HG03469 (cell line): Measurements from ENCODE around the gene LYG1.
"Not testable (repeated sequence)": the region's sequence is repeated elsewhere in the genome, so short reads cannot be mapped to it uniquely, and the experiment has no call there.

ENCODE experiments used
- ATAC-seq: cut with Tn5 transposase; IDR thresholded peaks from one replicate; pipeline ENCODE4 v1.9.1; 2021; ENCODE audit warnings: mild to moderate bottlenecking, moderate library complexity, moderate number of reproducible peaks; ENCODE audit not compliant: unreplicated experiment

Gene LYG1

DNA sequence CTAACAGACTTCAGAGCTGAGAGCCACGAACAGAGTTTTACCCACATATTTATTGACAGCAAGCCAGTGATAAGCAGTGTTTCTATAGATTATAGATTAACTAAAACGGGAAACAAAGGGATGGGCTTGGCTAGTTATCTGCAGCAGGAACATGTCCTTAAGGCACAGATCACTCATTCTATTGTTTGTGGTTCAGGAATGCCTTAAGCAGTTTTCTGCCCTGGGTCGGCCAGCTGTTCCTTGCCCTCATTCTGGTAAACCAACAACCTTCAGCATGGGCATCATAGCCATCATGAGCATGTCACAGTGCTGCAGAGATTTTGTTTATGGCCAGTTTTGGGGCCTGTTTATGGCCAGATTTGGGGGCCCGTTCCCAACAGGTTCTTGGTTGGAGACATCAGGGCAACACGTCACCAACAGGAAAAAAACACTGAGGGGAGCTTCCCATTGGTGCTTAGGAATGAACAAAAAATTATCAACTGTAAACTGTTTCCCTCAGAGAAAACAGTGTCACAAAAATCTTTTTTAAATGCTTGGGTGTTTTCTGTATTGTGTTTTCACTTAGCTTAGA lies 22.7 kb downstream of the LYG1 start:
- not testable (repeated sequence) for ATAC-seq

DNA sequence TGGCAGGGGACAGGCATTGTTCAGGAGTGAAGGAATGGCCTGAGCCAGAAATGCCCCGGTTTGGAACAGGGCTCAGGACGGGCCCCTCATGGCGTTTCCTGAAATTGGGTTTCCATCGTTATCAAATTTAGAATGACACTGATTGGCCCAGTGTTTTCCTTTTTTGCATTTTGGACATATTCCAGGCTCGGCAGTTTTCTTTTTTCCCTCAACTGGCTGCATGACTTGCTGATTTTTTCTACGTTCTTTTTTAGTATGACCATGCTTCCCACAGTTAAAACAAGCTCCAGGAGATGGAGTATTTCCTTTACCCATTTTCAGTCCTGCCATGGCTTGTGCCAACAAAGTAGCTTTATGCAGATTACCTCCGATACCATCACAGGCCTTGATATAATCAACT lies 25.1 kb downstream of the LYG1 start:
- no peak for ATAC-seq

DNA sequence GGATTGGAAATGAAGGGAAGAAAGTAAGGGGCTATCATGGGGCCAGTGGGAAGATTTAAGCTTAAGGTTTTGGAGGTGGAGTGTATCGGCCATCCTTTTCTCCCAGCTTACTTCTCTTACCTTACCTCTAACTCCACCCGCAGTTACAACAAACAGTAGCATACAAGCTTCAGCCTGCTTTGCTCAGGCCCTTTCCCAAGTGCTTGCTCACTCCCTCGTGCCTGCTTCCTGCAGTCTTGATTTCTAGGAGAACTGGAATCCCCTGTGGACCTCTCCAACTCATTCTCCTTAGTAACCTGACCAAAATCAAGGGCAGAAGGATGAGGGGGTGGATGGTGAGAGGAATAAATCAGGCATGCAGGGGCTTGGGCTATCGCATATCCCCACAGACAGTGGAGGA lies 39.8 kb downstream of the LYG1 start:
- no peak for ATAC-seq

DNA sequence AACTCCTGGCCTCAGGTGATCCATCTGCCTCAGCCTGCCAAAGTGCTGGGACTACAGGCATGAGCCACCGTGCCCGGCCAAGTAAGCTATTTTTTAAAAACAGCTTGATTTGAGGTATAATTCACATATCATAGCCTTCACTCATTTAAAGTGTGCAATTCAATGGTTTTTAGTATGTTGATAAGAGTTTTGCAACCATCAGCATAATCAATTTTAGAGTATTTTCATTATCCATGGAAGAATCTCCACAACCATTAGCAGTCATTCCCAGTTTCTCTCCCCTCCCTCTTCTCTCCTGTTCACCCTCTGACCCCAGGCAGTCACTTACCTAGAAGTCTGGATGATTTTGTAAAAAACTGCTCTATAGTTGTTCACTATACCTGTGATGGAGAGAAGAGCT lies 40.8 kb downstream of the LYG1 start:
- no peak for ATAC-seq

DNA sequence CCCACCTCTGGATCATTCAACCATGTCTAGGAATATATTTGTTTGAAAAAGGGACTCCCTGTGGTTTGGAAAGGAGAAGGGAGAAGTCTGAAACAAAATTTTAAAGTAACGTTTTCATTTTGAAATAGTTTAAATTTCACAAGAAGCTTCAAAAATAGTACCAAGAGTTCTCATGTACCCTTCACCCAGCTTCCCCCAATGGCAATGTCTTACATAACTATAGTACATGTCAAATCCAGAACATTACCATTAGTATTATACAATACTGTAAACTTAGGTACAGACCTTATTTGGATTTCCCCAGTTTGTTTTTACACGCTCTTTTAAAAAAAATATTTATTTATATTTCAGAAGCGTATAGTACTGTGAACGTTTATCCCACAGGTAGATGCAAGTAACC lies 41.5 kb downstream of the LYG1 start:
- no peak for ATAC-seq

DNA sequence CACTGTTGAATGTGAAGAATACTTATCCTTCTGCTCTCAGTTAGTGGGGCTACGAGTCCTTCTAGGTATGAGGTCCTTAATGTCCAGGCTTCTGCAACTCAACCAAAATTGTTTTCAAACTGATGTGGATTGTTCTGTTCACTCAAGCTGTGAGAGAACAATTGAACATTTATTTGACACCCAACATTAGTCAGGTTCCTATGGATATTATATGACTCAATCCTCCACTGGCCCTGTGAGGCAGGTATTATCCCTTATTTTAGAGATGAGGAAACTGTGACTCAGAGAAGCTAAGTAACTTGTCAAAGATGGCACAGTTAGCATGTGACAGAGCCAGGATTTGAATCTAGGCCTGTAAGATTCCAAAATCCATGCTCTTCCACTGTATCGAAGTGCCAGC lies 44.3 kb downstream of the LYG1 start:
- ATAC-seq = no peak

DNA sequence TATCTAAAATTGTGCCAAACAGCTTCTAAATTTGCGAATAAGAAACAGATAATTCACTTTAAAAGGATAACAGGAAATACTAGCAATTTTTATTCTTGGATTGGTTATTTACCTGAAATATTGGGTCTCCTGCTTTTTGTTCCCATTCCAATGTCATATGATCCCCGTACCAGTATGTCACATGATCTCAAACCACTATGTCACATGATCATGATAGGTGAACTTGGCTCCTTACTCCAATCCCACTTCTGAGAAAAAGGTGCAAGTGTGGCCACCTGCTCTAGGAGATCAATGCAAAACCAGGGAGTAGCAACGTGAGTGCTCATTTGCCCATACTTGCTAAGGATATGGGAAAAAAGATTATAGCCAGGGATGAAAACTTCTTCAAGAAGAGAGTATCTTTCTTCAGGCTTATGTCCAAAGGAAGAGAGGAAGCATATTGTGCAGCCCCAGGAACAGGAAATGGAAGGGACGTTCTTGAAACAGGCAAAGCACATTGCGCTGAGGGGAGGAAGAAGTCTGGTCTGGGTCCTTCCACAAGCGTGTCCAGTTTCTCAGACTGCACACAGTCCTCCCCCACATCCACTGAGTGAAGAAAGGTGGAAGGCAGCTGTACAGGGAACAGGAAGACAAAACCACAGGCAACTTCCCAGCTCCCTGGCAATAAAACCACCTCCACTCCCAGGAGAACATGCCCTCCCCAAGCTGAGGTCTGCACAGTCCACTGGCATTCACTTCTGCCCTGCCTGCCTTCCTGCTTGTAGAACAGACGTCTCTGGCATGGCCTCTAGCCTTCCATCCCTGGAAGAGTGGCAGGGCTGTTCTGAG lies 45.3 kb downstream of the LYG1 start, which contains the start of gene LYG2:
Gene LYG2 (minus strand): TSS at position 176 of the 828 bp plus-strand sequence. CDS start 1,406 bp downstream, outside the sequence.
- ATAC-seq = no peak

DNA sequence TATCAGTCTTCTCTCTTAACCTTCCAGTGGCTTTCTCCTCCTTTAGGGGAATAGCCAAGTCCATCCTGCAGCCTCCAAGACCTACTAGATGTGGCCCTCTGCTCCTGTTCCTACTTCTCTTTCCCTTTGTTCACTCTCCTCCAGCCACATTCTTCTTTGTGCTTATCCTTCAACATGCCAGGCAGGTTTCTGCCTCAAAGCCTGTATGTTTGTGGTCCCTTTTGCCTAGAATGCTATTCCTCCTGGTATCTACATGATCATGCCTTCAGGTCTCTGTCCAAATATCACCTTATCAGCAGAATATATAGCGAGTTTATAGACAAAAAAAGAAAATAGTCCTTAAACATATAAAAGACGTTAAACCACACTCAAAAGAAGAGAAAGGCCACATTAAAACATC lies 51.0 kb downstream of the LYG1 start:
- ATAC-seq = no peak

DNA sequence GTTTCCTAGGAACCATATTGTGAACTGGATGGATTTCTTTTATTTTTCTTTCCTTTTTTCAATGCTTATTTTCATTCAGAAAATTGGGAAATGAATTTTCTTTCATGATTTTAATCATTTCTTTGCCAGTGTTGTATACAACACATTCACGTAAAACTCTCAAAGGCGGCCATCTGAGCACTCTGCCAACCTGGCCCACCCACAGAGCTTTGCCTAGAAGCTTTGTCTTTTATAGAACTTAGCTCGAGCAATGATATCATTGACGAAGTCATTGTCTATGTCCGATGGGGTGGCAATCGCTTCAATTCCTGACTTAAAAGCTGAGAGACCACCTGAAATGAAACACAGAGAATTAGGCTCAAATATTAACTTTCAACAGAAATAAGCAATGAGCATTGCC lies 58.8 kb downstream of the LYG1 start:
- ATAC-seq = no peak

DNA sequence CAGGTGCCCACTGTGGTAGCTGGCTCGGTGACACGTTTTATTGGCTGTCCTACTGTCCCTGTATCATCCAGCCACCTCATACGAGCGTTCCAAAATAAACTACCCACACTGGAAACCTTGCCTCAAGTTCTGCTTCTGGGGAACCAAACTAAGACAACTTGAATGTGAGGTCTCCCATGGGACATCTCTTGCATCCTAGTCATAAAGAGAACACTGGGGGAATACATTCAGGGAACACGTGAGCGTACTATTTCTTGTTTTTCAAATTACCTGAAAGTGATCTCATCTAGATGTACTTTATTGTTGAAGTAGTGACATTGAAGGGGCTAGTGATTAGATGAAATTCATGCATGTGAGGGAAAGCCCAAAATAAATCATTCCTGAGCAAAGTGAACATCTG lies 60.6 kb downstream of the LYG1 start:
- no peak for ATAC-seq

DNA sequence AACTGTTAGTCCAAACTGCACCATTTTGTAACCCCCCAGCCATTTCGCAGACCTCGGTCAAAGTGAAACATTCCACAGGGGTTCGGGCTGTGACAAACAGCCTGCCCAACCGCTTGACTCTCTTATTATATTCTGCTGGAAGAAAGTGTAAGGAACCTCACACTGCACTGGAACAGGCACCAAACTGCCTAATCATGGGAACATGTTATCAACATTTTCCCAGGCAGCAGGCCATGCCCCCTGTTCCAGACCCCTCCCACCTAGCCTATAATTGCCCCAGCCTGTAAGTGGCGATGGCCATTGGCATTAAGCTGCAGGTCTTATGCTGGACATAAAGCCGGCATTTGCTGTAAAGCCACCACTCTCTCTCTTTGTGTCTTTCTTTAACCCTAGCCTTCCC lies 62.4 kb downstream of the LYG1 start:
- ATAC-seq = no peak
